ELR (cell line): ENCODE data around the gene POLR3K.
A peak's percentile ranks its signal among the peaks of the same experiment; 100 is the strongest.

Experiments used
- DNase-seq: peaks from one replicate; pipeline ENCODE4 v3.0.0-alpha.2; 2015; ENCODE audit warnings: low read depth

POLR3K gene

GRCh38 chr16:78444-79150, 25.2 kb upstream of the POLR3K start:
- peak; percentile 52 for DNase-seq

DNA sequence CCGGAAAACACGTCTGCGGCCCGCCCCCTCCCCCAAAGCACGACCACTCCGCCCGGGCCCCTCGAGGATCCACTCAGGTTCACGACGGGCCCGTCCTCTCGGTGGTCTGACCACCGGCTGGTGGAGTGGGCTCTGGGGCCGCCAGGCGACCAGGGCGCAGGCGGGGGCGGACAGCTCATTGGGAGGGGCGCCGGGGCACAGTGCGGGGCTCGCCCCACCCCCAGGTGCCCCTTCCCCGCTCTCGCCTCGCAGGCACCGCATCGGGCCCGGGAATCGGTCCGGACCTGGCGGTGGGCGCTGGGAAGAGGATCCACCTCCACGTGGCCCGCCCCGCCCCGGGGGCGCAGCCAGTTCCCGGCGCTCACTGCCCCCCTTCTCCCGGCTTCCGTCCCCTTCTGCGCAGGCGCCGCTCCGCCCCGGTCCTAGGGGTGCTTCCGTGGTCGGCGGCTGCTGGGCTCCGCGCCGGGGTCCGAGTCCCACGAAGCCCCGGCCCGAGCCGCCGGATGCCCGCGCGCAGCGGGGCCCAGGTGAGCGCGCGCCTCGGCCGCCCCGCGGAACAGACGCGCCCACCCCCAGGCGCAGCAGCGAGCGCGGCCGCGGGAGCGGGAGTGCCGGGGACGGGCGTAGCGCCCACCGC, 24.5 kb upstream of the POLR3K start, which contains the start of gene MPG:
Gene MPG, plus strand, starts transcription at position 419 of the 637 bp plus-strand sequence. Its CDS starts 85 bp downstream, at position 504.
- DNase-seq: peak; percentile 82

GRCh38 chr16:77273-77806, 23.9 kb upstream of the POLR3K start:
- DNase-seq: peak; percentile 70

DNA sequence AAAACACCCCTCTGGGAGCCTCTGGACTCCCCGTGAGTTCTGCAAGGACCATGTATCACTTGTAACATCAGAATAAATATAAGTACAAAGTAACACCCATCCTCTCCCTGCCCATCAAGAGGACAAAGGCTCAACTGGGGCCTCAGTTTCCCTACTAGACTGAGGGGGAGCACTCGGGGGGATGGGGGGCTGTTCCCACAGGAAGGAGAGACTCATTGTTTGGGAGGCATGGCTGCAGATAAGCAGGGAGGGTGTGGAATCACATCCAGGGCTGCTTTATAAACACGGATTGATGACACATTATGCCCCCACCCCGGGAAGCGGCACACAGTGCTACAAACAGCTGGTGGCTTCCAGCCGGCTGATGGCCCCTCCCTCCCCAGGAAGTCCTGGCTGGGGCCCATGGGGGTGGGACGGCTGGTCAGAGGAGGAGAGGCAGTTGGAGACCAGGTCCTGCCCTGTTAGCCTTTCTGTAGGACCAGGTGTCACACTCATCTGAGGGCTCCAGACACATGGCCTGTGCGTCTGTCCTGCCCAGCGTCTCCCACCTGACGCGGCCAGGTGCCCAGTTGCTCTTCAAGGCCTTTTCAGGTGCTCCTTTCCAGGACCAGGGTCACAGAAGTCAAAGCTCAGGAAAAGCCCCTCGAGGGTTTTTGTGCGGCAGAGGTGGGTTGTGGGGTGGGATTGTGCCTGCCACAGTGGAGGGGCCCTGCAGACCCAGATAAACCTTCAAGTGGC, 23.3 kb upstream of the POLR3K start:
- DNase-seq: peak; percentile 92

DNA sequence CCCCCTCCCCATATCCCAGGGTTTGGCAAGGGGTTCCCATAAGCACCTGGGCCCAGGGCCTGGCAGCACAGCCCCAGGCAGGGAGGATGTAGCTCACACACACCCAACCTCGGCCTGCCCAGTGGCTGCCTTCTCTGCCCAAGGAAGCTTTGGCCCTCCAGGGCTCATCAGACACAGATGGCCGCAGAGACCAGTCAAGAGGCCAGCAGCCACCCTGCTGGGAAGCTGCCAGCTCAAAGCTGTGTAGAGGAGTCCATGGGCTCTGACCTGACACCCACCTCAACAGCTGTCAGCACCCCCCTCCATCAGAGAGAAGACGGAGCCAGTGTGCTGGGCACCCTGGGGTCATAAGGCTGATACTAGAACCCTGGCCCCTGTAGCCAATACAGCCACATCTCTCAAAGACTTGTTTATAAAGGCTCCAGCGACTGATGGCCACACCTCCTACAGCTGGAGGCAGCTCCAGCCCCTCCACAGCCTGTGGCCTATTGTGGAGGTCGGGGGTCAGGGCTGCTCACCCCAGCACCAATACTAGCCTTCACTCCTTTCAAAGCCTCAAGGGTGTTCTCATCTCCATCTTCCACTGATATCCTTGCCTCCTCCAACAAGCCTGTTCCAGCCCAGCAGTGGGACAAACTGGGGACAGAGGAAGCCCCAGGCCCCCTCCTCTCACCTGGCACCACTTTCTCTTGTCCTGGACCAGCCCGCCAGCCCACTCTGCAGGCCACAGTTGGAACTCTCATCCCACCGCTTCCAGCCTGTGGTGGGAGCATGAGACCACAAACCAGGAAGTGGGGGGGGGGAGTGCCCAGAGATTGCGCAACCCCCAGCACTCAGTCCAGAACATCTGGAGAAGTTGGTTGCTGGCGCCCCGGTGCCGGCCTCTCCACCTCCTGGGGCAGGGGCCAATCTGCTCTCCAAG, 22.4 kb upstream of the POLR3K start:
- DNase-seq: peak; percentile 84

- DNase-seq: no peak
Observed at GRCh38 chr16:74747-75334, 21.4 kb upstream of the POLR3K start.

DNA sequence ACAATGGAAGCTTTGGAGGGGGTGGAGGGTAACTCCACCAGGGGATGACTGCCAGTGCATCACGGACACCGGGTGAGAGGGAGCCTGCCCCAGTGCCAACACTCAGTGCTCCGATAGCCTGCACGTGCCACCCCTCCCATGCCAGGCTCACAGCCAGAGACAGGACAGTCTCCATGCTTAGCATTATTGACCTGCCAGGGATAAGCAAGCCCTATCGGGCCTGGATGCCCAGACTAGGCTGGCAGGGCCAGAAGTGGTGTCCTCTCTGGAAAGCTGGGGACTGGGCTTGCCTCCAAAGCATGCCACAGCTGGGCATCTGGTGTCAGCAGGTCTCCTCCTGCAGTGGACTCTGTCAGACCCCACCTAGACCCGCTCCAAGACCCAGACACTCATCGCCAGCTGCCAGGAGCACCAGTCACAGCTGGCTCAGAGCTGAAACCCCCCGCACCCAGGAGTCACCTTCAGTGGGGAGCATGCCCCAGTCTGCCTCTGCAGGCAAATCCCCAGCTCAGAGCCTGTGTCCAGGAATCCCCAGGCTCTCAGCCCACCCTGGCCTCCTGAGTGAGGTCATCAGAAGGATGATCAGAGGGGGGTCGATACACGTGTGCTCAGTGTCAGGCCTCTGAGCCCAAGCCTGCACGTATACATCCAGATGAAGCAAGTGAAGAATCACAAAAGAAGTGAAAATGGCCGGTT, 20.8 kb upstream of the POLR3K start:
- no peak for DNase-seq

DNA sequence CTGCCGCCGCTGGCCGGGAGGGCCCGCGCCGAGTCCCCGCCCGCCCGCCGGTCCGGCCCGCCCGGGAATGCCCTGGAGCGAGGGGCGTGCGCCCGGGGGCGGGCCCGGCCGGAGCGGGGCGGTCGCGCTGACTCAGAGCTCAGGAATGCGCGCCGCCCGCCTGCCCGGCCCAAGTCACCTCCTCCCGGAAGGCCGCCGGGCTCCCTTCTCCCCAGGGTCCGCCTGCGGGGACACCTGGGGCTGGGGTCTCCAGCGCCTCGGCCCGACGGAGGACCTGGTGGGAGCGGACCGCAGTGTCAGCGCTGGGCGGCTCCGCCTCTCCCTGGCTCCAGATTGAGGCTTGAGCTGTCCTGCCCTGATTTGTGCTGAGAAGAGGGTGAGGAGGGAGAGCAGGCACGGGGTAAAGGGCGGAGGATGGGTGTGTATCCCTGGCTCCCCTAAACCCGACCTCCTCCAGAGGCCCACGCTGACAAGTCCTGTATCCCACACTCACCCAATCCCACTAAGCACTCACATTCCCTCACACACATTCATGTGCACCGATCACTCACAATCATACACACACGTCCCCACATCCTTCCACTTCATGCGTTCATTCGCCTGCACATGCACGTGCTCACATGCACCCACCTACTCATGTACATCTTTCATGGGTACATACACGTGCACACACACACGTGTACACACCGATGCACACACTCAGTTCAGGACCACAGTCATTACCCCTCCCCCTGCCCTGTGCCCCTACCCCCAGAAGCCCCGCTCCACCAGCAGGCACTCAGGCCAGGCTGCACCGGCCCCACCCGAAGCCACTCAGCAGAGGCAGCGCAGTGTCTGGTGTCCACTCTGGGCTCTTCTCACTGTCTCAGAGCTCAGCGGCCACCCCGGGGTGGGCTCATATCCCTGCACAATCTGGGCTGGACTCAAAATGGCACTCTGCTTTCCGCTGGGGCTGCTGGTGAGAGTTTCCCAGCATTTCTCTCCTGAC, 19.4 kb upstream of the POLR3K start, which contains the start of gene RHBDF1:
Gene RHBDF1, minus strand, starts transcription at position 71 of the 988 bp plus-strand sequence. CDS start 7,616 bp downstream, outside the sequence.
- DNase-seq: peak; percentile 67

- DNase-seq: peak; percentile 87
Observed at GRCh38 chr16:71540-72401, 18.4 kb upstream of the POLR3K start.

GRCh38 chr16:71210-71539, 17.8 kb upstream of the POLR3K start:
- no peak for DNase-seq

DNA sequence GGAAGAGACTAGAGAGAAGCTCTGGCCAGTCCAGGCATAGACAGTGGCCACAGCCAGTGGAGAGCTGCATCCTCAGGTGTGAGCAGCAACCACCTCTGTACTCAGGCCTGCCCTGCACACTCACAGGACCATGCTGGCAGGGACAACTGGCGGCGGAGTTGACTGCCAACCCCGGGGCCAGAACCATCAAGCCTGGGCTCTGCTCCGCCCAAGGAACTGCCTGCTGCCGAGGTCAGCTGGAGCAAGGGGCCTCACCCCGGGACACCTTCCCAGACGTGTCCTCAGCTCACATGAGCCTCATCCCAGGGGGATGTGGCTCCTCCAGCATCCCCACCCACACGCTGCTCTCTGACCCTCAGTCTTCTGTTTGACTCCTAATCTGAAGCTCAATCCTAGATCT, 15.8 kb upstream of the POLR3K start:
- DNase-seq: no peak

- peak; percentile 56 for DNase-seq
Observed at GRCh38 chr16:67884-68789, 14.7 kb upstream of the POLR3K start.

DNA sequence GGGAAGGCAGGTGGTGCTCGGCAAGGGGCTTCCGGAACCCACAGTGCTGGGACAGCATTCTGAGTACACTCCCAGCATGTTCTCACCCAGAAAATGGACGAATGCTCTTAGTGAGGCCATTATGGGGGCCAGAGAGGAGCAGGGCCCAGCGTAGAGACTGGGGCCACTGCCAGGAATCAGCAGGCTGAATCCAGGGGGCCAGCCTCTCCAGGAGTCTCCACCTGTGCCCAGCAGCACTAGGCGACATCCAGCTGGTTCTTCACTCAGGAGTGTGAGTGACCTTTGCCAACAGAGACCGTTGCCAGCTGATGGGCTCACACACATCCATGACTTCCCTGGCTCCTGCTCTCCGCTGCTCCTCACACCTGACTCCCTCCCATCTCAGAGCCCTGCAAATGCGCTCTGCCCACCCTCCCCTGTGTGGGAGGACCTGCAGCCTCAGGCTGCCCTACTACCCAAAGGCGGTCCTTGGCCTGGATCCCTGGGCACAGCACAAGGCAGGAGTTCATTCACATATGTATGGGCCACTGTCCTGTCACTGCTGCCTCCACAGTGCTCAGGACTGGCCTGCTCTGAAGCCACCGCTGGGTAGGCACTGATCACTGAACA, 13.9 kb upstream of the POLR3K start:
- no peak for DNase-seq

DNA sequence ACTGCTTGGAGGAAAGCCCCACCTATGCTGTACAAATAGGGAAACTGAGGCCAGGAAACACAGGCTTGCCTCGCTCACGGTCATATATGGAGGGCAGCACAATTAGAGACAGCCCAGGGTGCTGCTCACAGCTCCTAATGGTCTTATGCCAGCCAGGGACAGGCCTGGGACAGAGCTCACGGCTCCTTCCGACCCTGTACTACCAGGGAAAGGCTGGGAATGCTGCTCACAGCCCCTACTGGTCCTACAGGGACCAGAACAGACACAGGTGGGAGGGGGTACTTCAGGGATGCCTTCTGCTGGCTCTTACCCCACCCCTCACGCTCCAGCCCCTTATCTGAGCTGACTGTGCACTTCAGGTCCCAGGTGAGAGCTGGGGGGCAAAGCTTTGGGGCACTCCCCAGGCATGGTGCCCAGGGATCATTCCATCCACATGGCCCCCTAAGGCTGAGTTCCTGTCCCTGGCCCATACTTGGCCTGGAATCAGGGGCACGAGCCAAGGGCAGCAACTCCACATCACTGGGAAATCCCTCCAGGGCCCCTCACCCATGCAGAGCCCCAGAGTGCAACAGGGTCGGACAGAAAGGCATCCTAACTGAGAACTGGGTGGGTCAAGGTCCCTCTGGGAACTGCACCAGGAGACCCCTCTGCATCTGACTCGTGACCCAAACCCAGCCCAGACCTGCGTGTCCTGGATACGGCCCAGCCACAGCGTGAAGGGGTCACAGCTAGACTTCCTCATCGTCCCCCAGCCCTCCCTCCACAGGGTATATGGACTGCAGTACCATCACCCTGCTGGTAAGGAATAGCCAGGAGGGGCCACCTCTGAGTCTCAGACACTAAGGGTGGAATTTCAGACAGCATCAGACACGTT, 13.1 kb upstream of the POLR3K start:
- DNase-seq: no peak

GRCh38 chr16:65745-66144, 12.3 kb upstream of the POLR3K start:
- peak; percentile 78 for DNase-seq

GRCh38 chr16:64914-65255, 11.5 kb upstream of the POLR3K start:
- no peak for DNase-seq
